Measurements from ENCODE around the gene ECI1.
A peak's percentile ranks its signal among the peaks of the same experiment; 100 is the strongest.

The ECI1 gene

GRCh38 chr16:2251296-2252111, at the start of gene ECI1:
Gene ECI1, minus strand, starts transcription at chr16:2251587. Its CDS starts 21 bp downstream, at chr16:2251566.
- peak within 1 kb of the TSS; percentile 95 for H3K4me2 ChIP-seq (ENCODE audit: low read length)
- no peaks in the 10 kb centered on the region for H3K9me3 ChIP-seq (ENCODE audit: control insufficient read depth, insufficient read depth, low read length)
- peaks cover 56% of the 10 kb centered on the region for H3K36me3 ChIP-seq (ENCODE audit: control insufficient read depth, low read length)
- H4K20me1 ChIP-seq (ENCODE audit: control insufficient read depth, insufficient read depth, low read depth, low read length), result 0 out of 2 replicates have a peak, but pooled peaks cover 3% of the 10 kb centered on the region
- peak within 1 kb of the TSS; percentile 95 for H3K4me3 ChIP-seq (ENCODE audit: low read length)
- no peaks in the 10 kb centered on the region for H3K27me3 ChIP-seq (ENCODE audit: control insufficient read depth, low read length)
- H3F3A ChIP-seq (ENCODE audit: control insufficient read depth, insufficient read depth), result peaks cover 36% of the 10 kb centered on the region
- peaks cover 31% of the 10 kb centered on the region for H3K79me2 ChIP-seq (ENCODE audit: control insufficient read depth, low read length)
- TF ChIP-seq CTCF (IDR thresholded peaks at IDR 0.05; ENCODE audit: low read depth, low read length, poor library complexity, severe bottlenecking), result peak; percentile 59
- TF ChIP-seq EZH2phosphoT487 (IDR thresholded peaks at IDR 0.05; ENCODE audit: borderline replicate concordance, low read length), result no peak
- peaks cover 27% of the 10 kb centered on the region for H3K4me1 ChIP-seq (ENCODE audit: control insufficient read depth, low read length)
- peak within 1 kb of the TSS; percentile 68 for H3K27ac ChIP-seq (ENCODE audit: low read depth, low read length)
- H3K9me2 ChIP-seq (replicated peaks; ENCODE audit: control insufficient read depth, low read length), result no peaks in the 10 kb centered on the region

- no peaks in the 10 kb centered on the region for H4K20me1 ChIP-seq (ENCODE audit: control insufficient read depth, insufficient read depth, low read depth, low read length)
- H3K9me2 ChIP-seq (replicated peaks; ENCODE audit: control insufficient read depth, low read length), result no peaks in the 10 kb centered on the region
- H3K9me3 ChIP-seq (ENCODE audit: control insufficient read depth, insufficient read depth, low read length), result no peaks in the 10 kb centered on the region
- no peak overlapping the region for H3K27ac ChIP-seq (ENCODE audit: low read depth, low read length)
- no peaks in the 10 kb centered on the region for H3K27me3 ChIP-seq (ENCODE audit: control insufficient read depth, low read length)
- H3K4me2 ChIP-seq (ENCODE audit: low read length), result no peak overlapping the region
- no peaks in the 10 kb centered on the region for H3K79me2 ChIP-seq (ENCODE audit: control insufficient read depth, low read length)
- no peaks in the 10 kb centered on the region for H3K36me3 ChIP-seq (ENCODE audit: control insufficient read depth, low read length)
- no peaks in the 10 kb centered on the region for H3F3A ChIP-seq (ENCODE audit: control insufficient read depth, insufficient read depth)
- H3K4me3 ChIP-seq (ENCODE audit: low read length), result no peak overlapping the region
- H3K4me1 ChIP-seq (ENCODE audit: control insufficient read depth, low read length), result no peaks in the 10 kb centered on the region
- no peak for TF ChIP-seq CTCF (IDR thresholded peaks at IDR 0.05; ENCODE audit: low read depth, low read length, poor library complexity, severe bottlenecking)
- no peak for TF ChIP-seq EZH2phosphoT487 (IDR thresholded peaks at IDR 0.05; ENCODE audit: borderline replicate concordance, low read length)
Observed at GRCh38 chr16:2299915-2300192, 48.5 kb upstream of the ECI1 start.

- Histone ChIP-seq H3K36me3 (ENCODE audit: control insufficient read depth, low read length) (no peaks in the 10 kb centered on the region), H3K27ac (ENCODE audit: low read depth, low read length) (no peak overlapping the region), H3K9me3 (ENCODE audit: control insufficient read depth, insufficient read depth, low read length) (no peaks in the 10 kb centered on the region), H3F3A (ENCODE audit: control insufficient read depth, insufficient read depth) (no peaks in the 10 kb centered on the region), H4K20me1 (ENCODE audit: control insufficient read depth, insufficient read depth, low read depth, low read length) (no peaks in the 10 kb centered on the region), H3K79me2 (ENCODE audit: control insufficient read depth, low read length) (no peaks in the 10 kb centered on the region), H3K27me3 (ENCODE audit: control insufficient read depth, low read length) (no peaks in the 10 kb centered on the region), H3K4me2 (ENCODE audit: low read length) (no peak overlapping the region), H3K4me3 (ENCODE audit: low read length) (no peak overlapping the region), H3K9me2 (replicated peaks; ENCODE audit: control insufficient read depth, low read length) (no peaks in the 10 kb centered on the region), H3K4me1 (ENCODE audit: control insufficient read depth, low read length) (no peaks in the 10 kb centered on the region)
- TF ChIP-seq CTCF (IDR thresholded peaks at IDR 0.05; ENCODE audit: low read depth, low read length, poor library complexity, severe bottlenecking) (no peak), EZH2phosphoT487 (IDR thresholded peaks at IDR 0.05; ENCODE audit: borderline replicate concordance, low read length) (no peak)
Observed at GRCh38 chr16:2299121-2299914, 47.9 kb upstream of the ECI1 start.

Measured in DOHH2 (cell line).